ENCODE data around the gene VPS37C.
"Not testable (repeated sequence)": the region's sequence is repeated elsewhere in the genome, so short reads cannot be mapped to it uniquely, and the experiment has no call there.

The VPS37C gene

GRCh38 chr11:61098778-61099177, 62.4 kb downstream of the VPS37C start:
- Mint-ChIP-seq H3K9me3 (peaks cover 4% of the 10 kb centered on the region), H3K36me3 (ENCODE audit: low read depth) (peaks cover 8% of the 10 kb centered on the region), H3K4me3 (no peak overlapping the region), H3K27me3 (no peaks in the 10 kb centered on the region), H3K27ac (no peak overlapping the region), H3K4me1 (ENCODE audit: low read depth) (peaks cover 28% of the 10 kb centered on the region)

DNA sequence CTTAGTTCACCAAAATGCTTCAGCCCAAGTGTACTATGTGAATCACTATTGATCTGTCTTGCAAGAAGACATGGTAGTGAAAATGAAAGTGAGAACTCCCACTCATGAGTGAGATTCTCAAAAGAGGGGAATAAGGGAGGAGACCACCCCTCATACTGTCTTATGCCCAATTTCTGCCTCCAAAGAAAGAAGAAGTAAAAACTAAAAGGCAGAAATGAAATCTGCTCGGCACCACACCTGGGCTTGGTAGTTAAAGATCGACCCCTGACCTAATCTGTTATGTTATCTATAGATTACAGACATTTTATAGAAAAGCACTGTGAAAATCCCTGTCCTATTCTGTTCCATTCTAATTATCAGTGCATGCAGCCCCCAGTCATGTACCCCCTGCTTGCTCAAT, 63.0 kb downstream of the VPS37C start:
- H3K9me3 Mint-ChIP-seq; H3K27me3 Mint-ChIP-seq; H3K27ac Mint-ChIP-seq; H3K4me3 Mint-ChIP-seq; H3K36me3 Mint-ChIP-seq (ENCODE audit: low read depth): not testable (repeated sequence)
- peaks cover 31% of the 10 kb centered on the region for H3K4me1 Mint-ChIP-seq (ENCODE audit: low read depth)

DNA sequence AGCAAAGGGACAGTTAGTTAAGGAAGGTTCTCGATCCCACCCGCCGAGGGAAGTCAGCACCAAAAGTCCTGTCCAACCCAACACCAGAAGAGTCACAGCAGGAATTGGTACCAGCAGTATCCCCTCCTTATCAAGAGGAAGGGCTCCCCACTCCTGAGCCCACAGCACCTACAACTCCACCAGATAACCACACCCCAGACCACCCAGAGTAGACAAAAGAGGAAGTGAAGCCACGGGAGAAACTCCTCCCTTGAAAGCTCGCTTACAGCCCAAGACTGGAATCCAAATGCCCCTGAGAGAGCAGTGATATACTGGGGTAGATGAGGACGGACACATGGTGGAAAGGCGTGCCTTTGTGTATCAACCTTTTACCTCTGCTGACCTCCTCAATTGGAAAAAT, 66.2 kb downstream of the VPS37C start:
- Mint-ChIP-seq H3K27me3 (no peaks in the 10 kb centered on the region), H3K4me1 (ENCODE audit: low read depth) (peaks cover 64% of the 10 kb centered on the region), H3K36me3 (ENCODE audit: low read depth) (peaks cover 4% of the 10 kb centered on the region), H3K9me3 (peaks cover 4% of the 10 kb centered on the region), H3K4me3 (no peak overlapping the region), H3K27ac (peak overlapping the region; percentile 95)

DNA sequence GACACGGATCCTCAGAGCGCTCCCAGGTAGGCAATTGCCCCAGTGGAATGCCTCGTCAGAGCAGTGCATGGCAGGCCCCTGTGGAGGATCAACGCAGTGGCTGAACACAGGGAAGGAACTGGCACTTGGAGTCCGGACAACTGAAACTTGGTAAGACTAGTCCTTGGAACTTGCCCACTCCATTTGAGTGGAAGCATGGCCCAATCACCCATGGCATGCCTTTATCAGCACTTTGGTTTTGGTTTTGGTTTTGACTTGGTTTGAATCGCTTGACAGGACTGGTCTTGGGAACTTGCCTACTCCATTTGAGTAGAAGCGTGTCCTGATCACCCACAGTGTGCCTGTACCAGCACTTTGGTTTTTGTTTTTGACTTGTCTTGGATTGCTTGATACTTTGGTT, 67.1 kb downstream of the VPS37C start:
- Mint-ChIP-seq H3K4me3 (peak overlapping the region; percentile 40), H3K4me1 (ENCODE audit: low read depth) (peaks cover 70% of the 10 kb centered on the region), H3K27ac (peak overlapping the region; percentile 95)
- H3K9me3 Mint-ChIP-seq; H3K36me3 Mint-ChIP-seq (ENCODE audit: low read depth); H3K27me3 Mint-ChIP-seq: not testable (repeated sequence)

GRCh38 chr11:61092908-61093763, 68.1 kb downstream of the VPS37C start:
- Mint-ChIP-seq H3K4me3 (peak overlapping the region; percentile 90), H3K4me1 (ENCODE audit: low read depth) (peaks cover 73% of the 10 kb centered on the region), H3K9me3 (peaks cover 4% of the 10 kb centered on the region), H3K27me3 (no peaks in the 10 kb centered on the region), H3K27ac (peak overlapping the region; percentile 95), H3K36me3 (ENCODE audit: low read depth) (peaks cover 11% of the 10 kb centered on the region)

DNA sequence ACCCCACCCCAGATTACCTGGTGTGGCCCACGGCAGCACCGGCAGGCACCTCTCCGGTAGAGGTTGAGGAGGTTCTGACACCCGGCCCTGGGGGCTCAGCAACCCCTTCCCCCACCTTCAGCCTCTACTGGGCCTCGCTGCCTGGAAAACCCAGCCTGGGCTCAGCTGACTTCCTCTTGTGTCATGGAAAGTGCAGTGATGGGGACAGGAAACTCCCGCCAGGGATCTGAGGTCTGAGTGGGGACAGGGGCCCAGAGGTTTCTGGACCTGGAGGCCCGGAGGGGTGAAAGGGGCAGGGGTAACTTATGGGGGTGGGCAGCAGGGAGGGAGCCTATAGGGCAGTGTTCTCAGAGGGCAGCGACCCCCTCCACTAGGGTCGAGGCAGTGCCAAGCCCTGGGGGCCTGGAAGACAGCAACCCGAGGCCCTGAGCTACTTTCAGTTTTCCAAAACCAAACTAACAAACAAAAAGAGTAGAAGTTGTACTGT, 68.9 kb downstream of the VPS37C start:
- H3K4me1 Mint-ChIP-seq (ENCODE audit: low read depth) = peaks cover 81% of the 10 kb centered on the region
- no peaks in the 10 kb centered on the region for H3K27me3 Mint-ChIP-seq
- H3K4me3 Mint-ChIP-seq = peak overlapping the region; percentile 90
- H3K9me3 Mint-ChIP-seq = peaks cover 4% of the 10 kb centered on the region
- H3K36me3 Mint-ChIP-seq (ENCODE audit: low read depth) = peaks cover 18% of the 10 kb centered on the region
- H3K27ac Mint-ChIP-seq = peak overlapping the region; percentile 95

GRCh38 chr11:61091373-61092279, 69.6 kb downstream of the VPS37C start:
- H3K27me3 Mint-ChIP-seq = no peaks in the 10 kb centered on the region
- peaks cover 19% of the 10 kb centered on the region for H3K36me3 Mint-ChIP-seq (ENCODE audit: low read depth)
- H3K27ac Mint-ChIP-seq = peak overlapping the region; percentile 95
- H3K9me3 Mint-ChIP-seq = peaks cover 4% of the 10 kb centered on the region
- H3K4me3 Mint-ChIP-seq = peak overlapping the region; percentile 90
- peaks cover 84% of the 10 kb centered on the region for H3K4me1 Mint-ChIP-seq (ENCODE audit: low read depth)

- peak overlapping the region; percentile 95 for H3K27ac Mint-ChIP-seq
- H3K9me3 Mint-ChIP-seq = peaks cover 4% of the 10 kb centered on the region
- no peaks in the 10 kb centered on the region for H3K27me3 Mint-ChIP-seq
- H3K4me1 Mint-ChIP-seq (ENCODE audit: low read depth) = peaks cover 82% of the 10 kb centered on the region
- H3K36me3 Mint-ChIP-seq (ENCODE audit: low read depth) = peaks cover 19% of the 10 kb centered on the region
- peak overlapping the region; percentile 90 for H3K4me3 Mint-ChIP-seq
Observed at GRCh38 chr11:61090982-61091372, 70.2 kb downstream of the VPS37C start.

DNA sequence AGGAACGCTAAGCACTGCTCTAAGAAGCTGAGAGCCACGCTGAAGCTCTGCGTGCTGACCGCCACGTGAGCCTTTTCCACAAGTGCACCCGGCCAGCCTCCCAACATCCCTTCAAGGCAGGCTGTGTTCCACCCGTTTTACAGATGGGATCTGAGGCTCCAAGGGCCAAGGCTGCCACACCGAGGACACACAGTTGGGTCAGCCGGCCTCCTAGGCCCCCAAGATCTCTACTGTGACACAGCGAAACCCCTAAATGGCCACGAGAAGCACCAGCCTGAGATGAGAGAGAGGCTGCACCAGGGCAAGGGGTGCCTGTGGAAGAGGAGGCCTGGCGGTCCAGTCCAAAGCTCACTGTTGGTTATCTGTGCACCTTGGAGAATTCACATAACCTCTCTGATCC, 70.7 kb downstream of the VPS37C start:
- peaks cover 77% of the 10 kb centered on the region for H3K4me1 Mint-ChIP-seq (ENCODE audit: low read depth)
- H3K27me3 Mint-ChIP-seq = no peaks in the 10 kb centered on the region
- peaks cover 4% of the 10 kb centered on the region for H3K9me3 Mint-ChIP-seq
- H3K36me3 Mint-ChIP-seq (ENCODE audit: low read depth) = peaks cover 19% of the 10 kb centered on the region
- H3K4me3 Mint-ChIP-seq = peak overlapping the region; percentile 90
- peak overlapping the region; percentile 95 for H3K27ac Mint-ChIP-seq

GRCh38 chr11:61089806-61090491, 71.3 kb downstream of the VPS37C start:
- Mint-ChIP-seq H3K4me3 (peak overlapping the region; percentile 90), H3K27me3 (no peaks in the 10 kb centered on the region), H3K4me1 (ENCODE audit: low read depth) (peaks cover 71% of the 10 kb centered on the region), H3K27ac (peak overlapping the region; percentile 76), H3K9me3 (peaks cover 4% of the 10 kb centered on the region), H3K36me3 (ENCODE audit: low read depth) (peaks cover 19% of the 10 kb centered on the region)

DNA sequence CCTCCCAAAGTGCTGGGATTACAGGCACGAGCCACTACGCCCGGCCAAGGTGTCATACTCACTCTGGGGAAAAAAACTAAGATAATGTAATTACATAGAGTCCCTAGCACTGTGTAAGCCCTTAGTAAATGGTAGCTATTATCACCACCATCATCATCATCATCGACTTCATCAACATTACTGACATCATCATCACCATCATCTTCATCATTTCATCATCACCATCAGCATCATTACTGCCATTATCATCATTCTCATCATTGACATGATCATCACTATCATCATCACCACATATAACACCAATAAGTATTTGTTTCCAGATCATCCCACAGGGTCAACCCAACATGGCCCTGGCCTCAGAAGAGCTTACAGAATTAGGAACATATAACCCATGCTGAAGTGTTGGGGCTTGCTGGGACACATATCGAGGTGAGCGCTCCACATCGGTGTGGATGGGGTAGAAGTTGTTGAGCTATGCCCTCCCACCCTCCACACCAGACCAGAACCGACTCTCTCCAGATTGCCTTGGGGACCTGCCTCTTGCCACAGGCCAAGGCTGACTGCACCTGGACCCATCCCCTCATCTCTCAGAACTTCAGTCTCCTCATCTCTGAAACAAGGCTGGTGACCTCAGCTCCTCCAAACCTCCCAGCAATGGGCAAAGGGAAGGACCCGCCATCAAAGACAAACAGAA, 73.7 kb downstream of the VPS37C start:
- H3K4me1 Mint-ChIP-seq (ENCODE audit: low read depth) = peaks cover 63% of the 10 kb centered on the region
- H3K36me3 Mint-ChIP-seq (ENCODE audit: low read depth) = peaks cover 25% of the 10 kb centered on the region
- peak overlapping the region; percentile 53 for H3K4me3 Mint-ChIP-seq

DNA sequence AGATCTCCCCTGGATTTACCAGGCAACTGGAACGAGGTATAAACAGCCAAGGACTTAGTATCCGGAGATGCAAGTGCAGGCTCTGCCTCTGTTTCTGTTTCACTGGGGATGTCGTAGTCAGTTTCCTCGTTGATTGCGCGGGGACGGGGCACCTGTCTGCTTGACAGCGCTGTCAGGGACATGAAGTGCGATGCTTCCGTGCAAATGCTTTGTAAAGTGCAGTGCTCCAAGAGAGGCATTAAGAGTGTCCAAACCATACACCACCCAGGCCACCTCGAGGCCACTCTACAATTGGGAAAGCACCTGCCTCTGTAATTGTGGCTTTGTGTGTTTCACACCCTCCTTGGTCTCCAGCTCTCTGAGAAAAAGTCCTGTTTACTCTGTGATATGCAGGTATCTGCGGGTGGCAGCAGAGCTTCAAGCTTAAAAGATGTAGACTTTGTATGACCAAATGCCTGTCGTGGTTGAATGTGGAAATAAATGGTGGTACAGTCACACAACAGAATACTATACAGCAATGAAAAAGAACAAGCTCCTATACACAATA, 77.6 kb downstream of the VPS37C start:
- H3K27me3 Mint-ChIP-seq = no peaks in the 10 kb centered on the region
- H3K9me3 Mint-ChIP-seq = no peaks in the 10 kb centered on the region
- peak overlapping the region; percentile 84 for H3K27ac Mint-ChIP-seq
- H3K4me3 Mint-ChIP-seq = peak overlapping the region; percentile 82
- peaks cover 70% of the 10 kb centered on the region for H3K4me1 Mint-ChIP-seq (ENCODE audit: low read depth)
- peaks cover 25% of the 10 kb centered on the region for H3K36me3 Mint-ChIP-seq (ENCODE audit: low read depth)

More for the DNA sequence above, 73.7 kb downstream of the VPS37C start:
- H3K27ac Mint-ChIP-seq = peak overlapping the region; percentile 64
- no peaks in the 10 kb centered on the region for H3K27me3 Mint-ChIP-seq
- H3K9me3 Mint-ChIP-seq = no peaks in the 10 kb centered on the region

DNA sequence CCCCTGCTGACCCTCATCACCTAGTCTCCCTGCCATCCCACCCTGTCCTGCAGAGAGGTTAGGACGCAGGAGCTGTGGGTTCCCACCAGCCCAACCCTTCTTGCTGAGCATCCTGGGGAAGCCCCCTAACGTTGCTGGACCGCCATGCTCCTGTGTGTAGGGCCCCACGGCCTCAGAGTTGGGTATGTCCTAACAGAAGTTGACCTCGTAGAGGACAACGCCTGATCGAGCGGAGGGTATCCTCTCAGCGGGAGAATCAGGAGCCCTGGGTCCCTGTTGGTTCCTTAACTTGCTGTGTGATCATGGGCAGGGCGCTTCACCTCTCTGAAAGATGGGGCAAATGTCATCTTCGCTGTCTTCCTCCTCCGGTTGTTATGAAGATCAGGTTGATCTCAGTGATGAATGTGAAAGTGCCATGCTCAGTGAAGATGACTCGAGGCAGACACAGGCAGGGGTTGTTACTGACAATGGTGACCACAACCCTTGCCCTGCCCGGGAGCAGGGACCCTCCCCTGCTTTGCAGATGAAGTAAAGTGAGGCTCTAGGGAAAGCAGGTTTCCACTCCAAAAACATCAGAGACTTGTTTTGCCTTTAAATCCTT, 78.2 kb downstream of the VPS37C start:
- H3K9me3 Mint-ChIP-seq = no peaks in the 10 kb centered on the region
- H3K4me1 Mint-ChIP-seq (ENCODE audit: low read depth) = peaks cover 73% of the 10 kb centered on the region
- peak overlapping the region; percentile 84 for H3K27ac Mint-ChIP-seq
- H3K36me3 Mint-ChIP-seq (ENCODE audit: low read depth) = peaks cover 26% of the 10 kb centered on the region
- peak overlapping the region; percentile 82 for H3K4me3 Mint-ChIP-seq
- no peaks in the 10 kb centered on the region for H3K27me3 Mint-ChIP-seq
